ENCODE results near the gene BHLHA9. TPM values are rescaled to one million over a fixed set of nuclear protein-coding genes. Genes with fewer than 3 reads are reported as not detected.

The BHLHA9 gene
- total and polyA plus RNA-seq, 2 of the 8 experiments (the other 6 are each of a cell fraction or from before 2014, with no cell fraction given), result 0.29 to 0.34 TPM

DNA sequence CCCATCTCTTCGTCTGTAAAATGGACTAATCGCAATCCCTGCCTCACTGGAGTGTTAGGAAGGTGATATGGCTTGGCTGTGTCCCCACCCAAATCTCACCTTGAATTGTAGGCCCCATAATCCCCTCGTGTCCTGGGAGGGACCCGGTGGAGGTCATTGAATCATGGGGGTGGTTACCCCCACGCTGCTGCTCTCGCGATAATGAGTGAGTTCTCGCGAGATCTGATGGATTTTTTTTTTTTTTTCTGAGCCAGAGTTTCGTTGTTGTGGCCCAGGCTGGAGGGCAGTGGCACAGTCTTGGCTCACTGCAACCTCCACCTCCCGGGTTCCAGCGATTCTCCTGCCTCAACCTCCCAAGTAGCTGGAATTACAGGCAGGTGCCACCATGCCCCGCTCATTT, 20.4 kb downstream of the BHLHA9 start (continued):
- TF ChIP-seq, protein P1, sequence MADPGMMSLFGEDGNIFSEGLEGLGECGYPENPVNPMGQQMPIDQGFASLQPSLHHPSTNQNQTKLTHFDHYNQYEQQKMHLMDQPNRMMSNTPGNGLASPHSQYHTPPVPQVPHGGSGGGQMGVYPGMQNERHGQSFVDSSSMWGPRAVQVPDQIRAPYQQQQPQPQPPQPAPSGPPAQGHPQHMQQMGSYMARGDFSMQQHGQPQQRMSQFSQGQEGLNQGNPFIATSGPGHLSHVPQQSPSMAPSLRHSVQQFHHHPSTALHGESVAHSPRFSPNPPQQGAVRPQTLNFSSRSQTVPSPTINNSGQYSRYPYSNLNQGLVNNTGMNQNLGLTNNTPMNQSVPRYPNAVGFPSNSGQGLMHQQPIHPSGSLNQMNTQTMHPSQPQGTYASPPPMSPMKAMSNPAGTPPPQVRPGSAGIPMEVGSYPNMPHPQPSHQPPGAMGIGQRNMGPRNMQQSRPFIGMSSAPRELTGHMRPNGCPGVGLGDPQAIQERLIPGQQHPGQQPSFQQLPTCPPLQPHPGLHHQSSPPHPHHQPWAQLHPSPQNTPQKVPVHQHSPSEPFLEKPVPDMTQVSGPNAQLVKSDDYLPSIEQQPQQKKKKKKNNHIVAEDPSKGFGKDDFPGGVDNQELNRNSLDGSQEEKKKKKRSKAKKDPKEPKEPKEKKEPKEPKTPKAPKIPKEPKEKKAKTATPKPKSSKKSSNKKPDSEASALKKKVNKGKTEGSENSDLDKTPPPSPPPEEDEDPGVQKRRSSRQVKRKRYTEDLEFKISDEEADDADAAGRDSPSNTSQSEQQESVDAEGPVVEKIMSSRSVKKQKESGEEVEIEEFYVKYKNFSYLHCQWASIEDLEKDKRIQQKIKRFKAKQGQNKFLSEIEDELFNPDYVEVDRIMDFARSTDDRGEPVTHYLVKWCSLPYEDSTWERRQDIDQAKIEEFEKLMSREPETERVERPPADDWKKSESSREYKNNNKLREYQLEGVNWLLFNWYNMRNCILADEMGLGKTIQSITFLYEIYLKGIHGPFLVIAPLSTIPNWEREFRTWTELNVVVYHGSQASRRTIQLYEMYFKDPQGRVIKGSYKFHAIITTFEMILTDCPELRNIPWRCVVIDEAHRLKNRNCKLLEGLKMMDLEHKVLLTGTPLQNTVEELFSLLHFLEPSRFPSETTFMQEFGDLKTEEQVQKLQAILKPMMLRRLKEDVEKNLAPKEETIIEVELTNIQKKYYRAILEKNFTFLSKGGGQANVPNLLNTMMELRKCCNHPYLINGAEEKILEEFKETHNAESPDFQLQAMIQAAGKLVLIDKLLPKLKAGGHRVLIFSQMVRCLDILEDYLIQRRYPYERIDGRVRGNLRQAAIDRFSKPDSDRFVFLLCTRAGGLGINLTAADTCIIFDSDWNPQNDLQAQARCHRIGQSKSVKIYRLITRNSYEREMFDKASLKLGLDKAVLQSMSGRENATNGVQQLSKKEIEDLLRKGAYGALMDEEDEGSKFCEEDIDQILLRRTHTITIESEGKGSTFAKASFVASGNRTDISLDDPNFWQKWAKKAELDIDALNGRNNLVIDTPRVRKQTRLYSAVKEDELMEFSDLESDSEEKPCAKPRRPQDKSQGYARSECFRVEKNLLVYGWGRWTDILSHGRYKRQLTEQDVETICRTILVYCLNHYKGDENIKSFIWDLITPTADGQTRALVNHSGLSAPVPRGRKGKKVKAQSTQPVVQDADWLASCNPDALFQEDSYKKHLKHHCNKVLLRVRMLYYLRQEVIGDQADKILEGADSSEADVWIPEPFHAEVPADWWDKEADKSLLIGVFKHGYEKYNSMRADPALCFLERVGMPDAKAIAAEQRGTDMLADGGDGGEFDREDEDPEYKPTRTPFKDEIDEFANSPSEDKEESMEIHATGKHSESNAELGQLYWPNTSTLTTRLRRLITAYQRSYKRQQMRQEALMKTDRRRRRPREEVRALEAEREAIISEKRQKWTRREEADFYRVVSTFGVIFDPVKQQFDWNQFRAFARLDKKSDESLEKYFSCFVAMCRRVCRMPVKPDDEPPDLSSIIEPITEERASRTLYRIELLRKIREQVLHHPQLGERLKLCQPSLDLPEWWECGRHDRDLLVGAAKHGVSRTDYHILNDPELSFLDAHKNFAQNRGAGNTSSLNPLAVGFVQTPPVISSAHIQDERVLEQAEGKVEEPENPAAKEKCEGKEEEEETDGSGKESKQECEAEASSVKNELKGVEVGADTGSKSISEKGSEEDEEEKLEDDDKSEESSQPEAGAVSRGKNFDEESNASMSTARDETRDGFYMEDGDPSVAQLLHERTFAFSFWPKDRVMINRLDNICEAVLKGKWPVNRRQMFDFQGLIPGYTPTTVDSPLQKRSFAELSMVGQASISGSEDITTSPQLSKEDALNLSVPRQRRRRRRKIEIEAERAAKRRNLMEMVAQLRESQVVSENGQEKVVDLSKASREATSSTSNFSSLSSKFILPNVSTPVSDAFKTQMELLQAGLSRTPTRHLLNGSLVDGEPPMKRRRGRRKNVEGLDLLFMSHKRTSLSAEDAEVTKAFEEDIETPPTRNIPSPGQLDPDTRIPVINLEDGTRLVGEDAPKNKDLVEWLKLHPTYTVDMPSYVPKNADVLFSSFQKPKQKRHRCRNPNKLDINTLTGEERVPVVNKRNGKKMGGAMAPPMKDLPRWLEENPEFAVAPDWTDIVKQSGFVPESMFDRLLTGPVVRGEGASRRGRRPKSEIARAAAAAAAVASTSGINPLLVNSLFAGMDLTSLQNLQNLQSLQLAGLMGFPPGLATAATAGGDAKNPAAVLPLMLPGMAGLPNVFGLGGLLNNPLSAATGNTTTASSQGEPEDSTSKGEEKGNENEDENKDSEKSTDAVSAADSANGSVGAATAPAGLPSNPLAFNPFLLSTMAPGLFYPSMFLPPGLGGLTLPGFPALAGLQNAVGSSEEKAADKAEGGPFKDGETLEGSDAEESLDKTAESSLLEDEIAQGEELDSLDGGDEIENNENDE (IDR thresholded peaks at IDR 0.05; ENCODE audit: insufficient replicate concordance, low read length), result no peak
- TF ChIP-seq SP1 (IDR thresholded peaks at IDR 0.05; ENCODE audit: low read depth, low read length) (no peak), BACH1 (IDR thresholded peaks at IDR 0.05; ENCODE audit: low read length) (no peak)
